KOPT-K1 (cell line): ENCODE data around the gene TOMM5.

ENCODE experiments used
- H3K27ac ChIP-seq: fragments of 200-600 bp; sonication (generic); 2 replicates; pipeline ENCODE4 v1.5.1; 2016; ENCODE audit warnings: antibody characterized with exemption, mild to moderate bottlenecking, low read depth, low read length; ENCODE audit not compliant: poor library complexity, severe bottlenecking
- H3K36me3 ChIP-seq: fragments of 200-600 bp; sonication (generic); 2 replicates; pipeline ENCODE4 v1.5.1; 2017; ENCODE audit warnings: antibody characterized with exemption, mild to moderate bottlenecking, low read length, moderate library complexity; ENCODE audit not compliant: insufficient read depth
- H3K9me3 ChIP-seq: fragments of 200-600 bp; sonication (generic); 2 replicates; pipeline ENCODE4 v1.5.1; 2017; ENCODE audit warnings: antibody characterized with exemption, low read length, mild to moderate bottlenecking; ENCODE audit not compliant: insufficient read depth, poor library complexity, severe bottlenecking

TOMM5 gene

DNA sequence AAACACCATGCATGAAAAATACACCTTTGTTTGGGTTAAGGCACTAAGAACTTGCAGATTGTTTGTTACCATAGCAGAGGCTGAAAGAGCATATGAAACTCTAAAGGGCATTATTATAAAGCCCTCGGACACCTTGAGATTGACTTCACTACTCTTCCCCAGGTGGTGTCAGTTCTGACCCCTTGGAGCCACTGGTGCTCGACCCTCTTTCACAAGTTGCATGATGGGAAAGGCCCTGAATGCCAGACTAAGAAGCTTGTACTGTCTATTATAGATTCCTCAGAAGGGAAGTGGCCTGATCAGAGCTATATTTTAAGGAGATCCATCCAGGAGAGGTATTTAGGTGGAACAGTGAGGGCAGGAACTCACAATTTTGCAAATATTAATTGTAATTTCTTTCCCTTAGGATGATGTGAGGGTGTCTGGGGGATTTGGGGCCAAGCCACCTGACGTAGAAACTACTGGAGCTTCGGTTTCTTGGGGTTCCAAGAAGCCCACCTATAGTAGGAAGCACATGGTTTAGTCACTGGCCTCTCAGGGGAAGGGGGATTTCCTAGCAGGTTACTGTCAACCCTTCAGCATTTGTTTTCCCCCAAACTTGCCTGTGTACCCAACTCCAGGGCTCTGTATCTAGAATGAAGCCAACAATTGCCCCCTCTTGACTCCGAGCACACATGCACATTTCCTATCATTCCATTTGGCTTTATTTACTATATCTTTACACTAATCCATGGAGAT, 32.4 kb downstream of the TOMM5 start:
- H3K27ac ChIP-seq: no peak overlapping the region
- peaks cover 18% of the 10 kb centered on the region for H3K9me3 ChIP-seq
- peaks cover 19% of the 10 kb centered on the region; the same call in 1 of the 2 replicates for H3K36me3 ChIP-seq

DNA sequence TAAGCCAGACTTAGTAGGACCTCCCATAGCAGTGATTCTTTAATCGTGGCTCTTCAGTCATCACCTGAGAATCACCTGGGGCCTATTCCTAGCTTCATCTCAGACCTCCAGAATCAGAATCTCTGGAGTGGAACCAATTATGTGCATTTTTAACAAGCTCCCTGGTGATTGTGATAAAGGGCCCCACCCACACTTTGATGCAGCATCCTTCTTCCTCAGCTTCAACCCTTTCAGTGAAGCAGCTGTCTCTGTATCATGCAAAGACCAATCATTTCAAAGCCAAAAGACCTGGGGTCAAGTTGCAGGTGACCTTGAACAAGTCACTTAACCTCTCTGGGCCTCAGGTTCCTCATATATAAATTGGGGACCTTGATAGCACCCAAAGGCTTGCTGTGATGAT, 33.3 kb downstream of the TOMM5 start:
- Histone ChIP-seq H3K36me3 (peaks cover 10% of the 10 kb centered on the region; the same call in 1 of the 2 replicates), H3K27ac (no peak overlapping the region), H3K9me3 (peaks cover 9% of the 10 kb centered on the region)

DNA sequence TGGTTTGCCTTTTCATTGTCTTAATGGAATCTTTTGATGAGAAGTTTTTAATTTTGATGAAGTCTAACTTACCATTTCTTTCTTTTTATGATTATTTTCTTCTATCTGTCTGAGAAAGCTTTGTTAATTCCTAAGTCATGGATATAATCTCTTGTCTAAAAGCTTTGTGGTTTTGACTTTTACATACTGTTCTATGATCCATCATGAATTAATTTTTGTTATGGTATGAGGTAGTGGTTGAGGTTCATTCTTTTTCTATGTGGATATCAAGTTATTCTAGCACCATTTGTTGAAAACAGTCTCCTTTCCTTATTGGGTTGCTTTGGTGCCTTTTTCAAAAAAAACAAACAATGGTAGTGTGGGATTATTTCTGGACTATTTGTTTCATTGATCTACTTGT, 36.6 kb downstream of the TOMM5 start:
- Histone ChIP-seq H3K36me3 (peaks cover 5% of the 10 kb centered on the region; the same call in 1 of the 2 replicates), H3K27ac (no peak overlapping the region), H3K9me3 (no peaks in the 10 kb centered on the region)

DNA sequence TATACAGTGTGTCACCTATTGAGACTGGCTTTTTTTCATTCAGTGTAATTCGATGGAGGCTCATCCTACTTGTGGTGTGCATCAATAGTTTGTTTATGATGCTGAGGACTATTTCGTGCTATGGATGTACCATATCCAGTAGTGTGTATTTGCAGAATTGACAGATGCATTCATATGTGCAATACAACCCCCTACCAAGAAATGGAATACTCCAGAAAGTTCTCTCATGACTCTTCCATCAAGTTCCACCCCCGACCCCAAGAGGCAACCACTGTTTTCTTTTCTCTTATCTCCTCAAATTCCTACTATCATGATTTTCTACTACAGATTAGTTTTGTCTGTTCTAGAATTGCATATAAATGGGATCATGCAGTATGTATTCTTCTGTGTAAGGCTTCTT, 38.1 kb downstream of the TOMM5 start:
- no peaks in the 10 kb centered on the region for H3K9me3 ChIP-seq
- H3K36me3 ChIP-seq: peaks cover 2% of the 10 kb centered on the region; the same call in 1 of the 2 replicates
- no peak overlapping the region for H3K27ac ChIP-seq

DNA sequence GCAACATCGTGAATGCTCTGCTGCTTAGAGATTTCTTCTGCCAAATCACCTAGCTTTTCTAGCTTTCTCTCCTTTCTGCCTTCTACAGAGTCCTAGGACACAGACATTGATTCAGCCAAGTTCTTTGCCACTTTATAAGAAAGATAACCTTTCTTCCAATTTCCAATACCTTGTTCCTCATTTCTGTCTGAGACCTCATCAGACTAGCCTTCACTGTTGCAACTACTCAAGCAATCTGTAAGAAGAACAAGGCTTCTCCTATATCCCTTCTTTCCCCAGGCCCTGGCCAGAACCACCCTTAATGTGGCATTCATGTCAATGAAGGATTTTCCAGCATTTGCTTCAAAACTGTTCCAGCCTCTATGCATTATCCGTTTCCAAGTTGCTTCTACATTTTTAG, 40.5 kb downstream of the TOMM5 start:
- no peaks in the 10 kb centered on the region for H3K36me3 ChIP-seq
- H3K9me3 ChIP-seq: no peaks in the 10 kb centered on the region
- no peak overlapping the region for H3K27ac ChIP-seq

DNA sequence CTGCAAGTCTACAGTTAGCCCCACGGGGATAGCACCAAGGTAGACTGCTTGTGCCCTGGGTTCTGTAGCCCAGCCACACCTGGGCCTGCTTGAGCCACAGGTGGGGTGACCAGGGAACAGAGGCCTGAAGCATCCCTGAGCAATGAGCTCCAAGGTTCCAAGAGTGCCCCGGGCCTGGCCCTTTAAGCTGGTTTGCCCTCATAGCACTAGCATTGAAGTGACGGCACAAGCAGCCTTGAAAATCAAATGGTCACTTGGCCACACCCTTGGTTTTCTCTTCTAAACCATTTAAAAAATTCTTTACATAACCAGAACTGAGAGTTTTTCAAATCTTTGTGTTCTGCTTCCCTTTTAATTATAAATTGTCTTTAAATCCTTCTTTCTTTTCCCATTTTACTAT, 40.9 kb downstream of the TOMM5 start:
- H3K27ac ChIP-seq: no peak overlapping the region
- no peaks in the 10 kb centered on the region for H3K9me3 ChIP-seq
- no peaks in the 10 kb centered on the region for H3K36me3 ChIP-seq

DNA sequence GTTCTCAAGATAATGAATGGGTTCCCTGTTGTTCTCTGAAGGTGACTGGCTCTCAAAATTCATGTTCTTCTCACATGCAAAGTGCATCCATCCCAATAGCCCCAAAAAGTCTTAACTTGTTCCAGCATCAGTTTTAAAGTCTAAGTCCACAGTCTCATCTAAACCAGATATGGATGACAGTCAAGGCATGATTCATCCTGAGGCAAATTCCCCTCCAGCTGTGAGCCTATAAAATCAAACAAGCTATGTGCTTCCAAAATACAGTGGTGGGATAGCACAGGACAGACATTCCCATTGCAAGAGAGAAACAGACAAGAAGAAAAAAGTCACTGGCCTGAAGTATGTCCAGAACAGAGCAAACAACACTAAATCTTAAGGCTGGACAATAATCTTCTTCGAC, 41.6 kb downstream of the TOMM5 start:
- no peaks in the 10 kb centered on the region for H3K36me3 ChIP-seq
- no peaks in the 10 kb centered on the region for H3K9me3 ChIP-seq
- no peak overlapping the region for H3K27ac ChIP-seq

DNA sequence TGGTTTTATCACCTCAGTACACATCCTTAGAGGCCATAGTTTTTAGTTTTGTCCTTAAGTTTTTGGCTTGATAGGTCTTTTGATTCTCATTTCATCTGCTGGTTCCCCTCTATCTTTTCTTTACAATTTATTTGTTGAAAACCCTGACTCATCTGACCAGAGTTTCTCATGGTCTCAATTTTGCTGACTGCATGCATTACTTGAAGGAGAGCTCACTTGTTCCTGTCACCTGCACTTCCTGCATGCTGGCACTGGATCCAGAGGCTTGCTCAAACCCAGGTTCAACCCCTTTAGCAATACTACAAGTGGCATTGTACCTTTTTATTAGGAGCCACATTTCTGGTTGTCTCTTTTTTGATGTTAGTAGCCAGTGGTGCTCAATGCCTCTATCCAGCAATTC, 42.9 kb downstream of the TOMM5 start:
- Histone ChIP-seq H3K9me3 (no peaks in the 10 kb centered on the region), H3K27ac (no peak overlapping the region), H3K36me3 (no peaks in the 10 kb centered on the region)

DNA sequence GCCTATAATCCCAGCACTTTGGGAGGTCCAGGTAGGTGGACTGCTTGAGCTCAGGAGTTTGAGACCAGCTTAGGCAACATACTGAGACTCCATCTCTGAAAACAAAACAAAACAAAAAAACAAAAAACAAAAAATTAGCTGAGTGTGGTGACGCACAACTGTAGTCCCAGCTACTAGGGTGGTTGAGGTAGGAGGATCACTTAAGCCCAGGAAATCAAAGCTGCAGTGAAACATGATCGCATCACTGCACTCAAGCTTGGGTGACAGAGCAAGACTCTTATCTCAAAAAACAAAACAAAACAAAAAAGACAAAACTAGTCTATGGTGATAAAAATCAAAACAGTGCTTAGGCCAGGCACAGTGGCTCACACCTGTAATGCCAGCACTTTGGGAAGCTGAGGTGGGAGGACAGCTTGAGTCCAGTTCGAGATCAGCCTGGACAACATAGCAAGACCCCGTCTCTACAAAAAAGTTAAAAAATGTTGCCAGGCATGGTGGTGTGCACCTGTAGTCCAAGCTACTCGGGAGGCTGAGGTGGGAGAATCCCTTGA, 45.0 kb downstream of the TOMM5 start:
- H3K9me3 ChIP-seq: no peaks in the 10 kb centered on the region
- no peak overlapping the region for H3K27ac ChIP-seq
- no peaks in the 10 kb centered on the region for H3K36me3 ChIP-seq

DNA sequence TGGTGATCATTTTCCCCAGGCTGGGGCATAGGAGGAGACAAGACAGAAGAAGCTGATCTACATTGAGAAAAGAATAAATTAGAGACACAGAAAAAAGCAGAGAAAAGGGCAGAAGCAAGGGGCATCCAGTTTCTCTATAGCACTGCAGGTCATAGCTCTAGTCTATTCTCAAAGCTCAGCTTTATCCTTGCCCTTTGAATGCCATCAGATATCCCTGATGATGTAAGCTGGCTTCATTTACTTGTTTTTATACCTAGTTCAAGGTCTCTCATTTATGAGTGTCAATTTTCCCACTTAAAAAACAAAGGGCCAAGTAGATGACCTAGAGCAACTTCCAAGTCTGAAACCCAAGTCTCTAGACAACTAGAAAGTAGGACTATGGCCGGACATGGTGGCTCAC, 48.9 kb downstream of the TOMM5 start:
- no peaks in the 10 kb centered on the region; the same call in 1 of the 2 replicates for H3K36me3 ChIP-seq
- no peak overlapping the region for H3K27ac ChIP-seq
- H3K9me3 ChIP-seq: no peaks in the 10 kb centered on the region

DNA sequence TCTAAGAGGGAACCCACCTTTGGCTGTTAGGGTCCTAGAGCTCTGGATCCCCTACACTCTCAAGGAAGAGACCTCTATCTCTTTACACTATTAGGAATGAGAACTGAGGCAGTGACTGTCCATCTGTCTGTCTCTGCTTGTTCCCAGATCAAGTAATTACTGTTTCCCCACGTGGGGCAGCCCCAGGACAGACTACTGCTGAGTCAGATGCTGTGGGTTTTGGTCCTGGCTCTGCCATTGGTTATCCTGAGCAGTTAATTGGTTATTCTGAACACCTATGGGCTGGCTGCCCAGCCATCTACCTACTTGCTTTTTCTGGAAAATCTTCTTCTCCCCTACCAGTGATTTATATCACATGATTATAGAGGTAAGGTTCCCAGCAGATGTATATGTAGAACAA, 49.5 kb downstream of the TOMM5 start:
- H3K36me3 ChIP-seq: no peaks in the 10 kb centered on the region; the same call in 1 of the 2 replicates

DNA sequence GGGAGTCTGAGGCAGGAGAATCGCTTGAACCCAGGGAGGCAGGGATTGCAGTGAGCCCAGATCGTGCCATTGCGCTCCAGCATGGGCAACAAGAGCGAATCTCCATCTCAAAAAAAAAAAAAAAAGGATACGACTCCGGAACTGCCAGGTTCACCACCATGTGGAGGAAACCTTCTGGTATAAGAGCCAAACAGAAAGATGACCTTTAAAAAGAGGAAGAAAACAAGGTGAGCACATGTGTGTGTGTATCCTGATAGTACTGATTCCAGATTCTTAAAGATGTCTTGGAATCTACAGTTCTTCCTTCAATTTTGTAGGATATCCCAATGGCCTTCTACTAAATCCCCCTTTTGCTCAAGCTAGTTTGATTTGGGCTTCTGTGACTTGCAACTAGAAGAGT, 49.9 kb downstream of the TOMM5 start:
- Histone ChIP-seq H3K27ac (no peak overlapping the region), H3K9me3 (no peaks in the 10 kb centered on the region), H3K36me3 (peaks cover under 1% of the 10 kb centered on the region; the same call in 1 of the 2 replicates)

More for the DNA sequence above, 49.5 kb downstream of the TOMM5 start:
- no peaks in the 10 kb centered on the region for H3K9me3 ChIP-seq
- no peak overlapping the region for H3K27ac ChIP-seq

DNA sequence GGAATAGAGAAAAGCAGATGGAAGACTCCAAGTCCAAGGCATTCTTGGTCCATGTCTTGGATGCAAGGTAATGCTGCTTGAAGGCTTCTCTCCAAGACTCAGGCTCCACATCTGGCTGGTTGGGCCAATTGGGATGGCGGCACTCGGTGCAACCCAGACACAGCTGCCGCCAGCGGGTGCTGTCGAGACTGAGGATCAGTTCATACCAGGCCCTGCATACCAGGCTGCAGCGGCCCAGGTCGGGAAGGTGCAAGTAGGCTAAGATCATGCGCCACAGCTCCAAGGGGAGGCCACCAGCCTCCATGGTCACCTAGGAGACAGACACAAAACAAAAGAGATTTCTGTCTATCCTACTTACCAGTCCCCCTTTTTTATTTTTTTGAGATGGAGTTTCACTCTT, 50.9 kb downstream of the TOMM5 start:
- Histone ChIP-seq H3K27ac (no peak overlapping the region), H3K36me3 (peaks cover 9% of the 10 kb centered on the region; the same call in 1 of the 2 replicates)

DNA sequence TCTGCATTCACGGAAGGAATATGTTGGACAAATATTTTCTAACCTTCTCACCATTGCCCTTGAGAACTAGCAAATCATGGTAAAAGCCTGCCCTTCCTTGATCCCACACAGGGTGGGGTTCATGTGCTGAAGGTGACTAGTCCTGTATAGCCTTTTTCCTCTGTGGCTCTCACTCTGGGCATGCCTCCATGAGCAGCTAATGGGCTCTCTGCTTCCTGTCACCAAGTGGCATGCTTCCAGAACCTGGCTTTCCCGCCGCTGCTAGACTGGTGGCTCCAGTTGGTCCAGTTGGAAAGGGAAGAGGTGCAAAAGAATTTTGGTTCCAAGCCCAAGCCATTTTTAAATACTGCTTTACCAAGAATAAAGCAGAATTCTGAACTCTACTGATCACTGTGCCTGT, 51.8 kb downstream of the TOMM5 start:
- Histone ChIP-seq H3K36me3 (peaks cover 10% of the 10 kb centered on the region; the same call in 1 of the 2 replicates), H3K9me3 (no peaks in the 10 kb centered on the region), H3K27ac (no peak overlapping the region)

More for the DNA sequence above, 50.9 kb downstream of the TOMM5 start:
- H3K9me3 ChIP-seq: no peaks in the 10 kb centered on the region

DNA sequence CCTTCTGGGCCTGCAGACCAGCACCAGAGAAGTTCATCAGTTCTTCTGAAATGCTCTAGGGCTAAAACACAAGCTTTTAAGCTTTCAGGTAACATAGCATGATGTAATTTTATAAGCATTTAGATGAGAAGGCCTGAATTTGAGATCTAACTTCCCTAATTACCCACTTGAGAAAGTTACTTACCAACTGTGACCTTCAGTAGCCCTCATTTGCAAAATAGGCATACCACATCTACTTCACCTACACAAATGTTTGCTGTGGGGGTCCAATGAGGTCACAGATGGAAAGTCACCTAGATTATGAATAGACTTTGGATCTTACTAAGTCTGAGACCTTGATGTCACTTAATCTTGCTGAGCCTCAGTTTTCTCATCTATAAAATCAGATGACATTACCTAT, 52.8 kb downstream of the TOMM5 start:
- peaks cover 10% of the 10 kb centered on the region; the same call in 1 of the 2 replicates for H3K36me3 ChIP-seq
- H3K27ac ChIP-seq: no peak overlapping the region

More for the DNA sequence above, 52.8 kb downstream of the TOMM5 start:
- H3K9me3 ChIP-seq: no peaks in the 10 kb centered on the region
